PC-9 (cell line): Measurements from ENCODE around the gene TMEM271. TPM values are rescaled to one million over a fixed set of nuclear protein-coding genes. Genes with fewer than 3 reads are reported as not detected.

Source experiments
- BruUV-seq: library from RNA; stranded (reverse); fragments of 400-500 nt; replicated peaks from 2 replicates; lab custom pipeline; 2021; lab: Mats Ljungman, UMichigan
- CTCF ChIA-PET: fragments of 300-600 bp; sonication (Branson Sonifier 250); formaldehyde crosslinking; loops from one replicate; lab custom pipeline; 2022; ENCODE audit warnings: antibody characterized with exemption; lab: Charles Lee
- POLR2A ChIA-PET: fragments of 300-600 bp; sonication (Branson Sonifier 250); formaldehyde crosslinking; loops from one replicate; lab custom pipeline; 2022; ENCODE audit warnings: antibody characterized with exemption; ENCODE audit not compliant: unreplicated experiment; lab: Charles Lee
- DNase-seq, 2 experiments: peaks; one replicate each; pipeline versions ENCODE4 v3.0.0 to v3.0.0-alpha.2; 2015 to 2022; ENCODE audit warnings: mixed read lengths in 1 of 2
- H2AFZ ChIP-seq: fragments of 200-600 bp; sonication (generic); 2 replicates; pipeline ENCODE4 v1.8.1; 2017; ENCODE audit warnings: antibody characterized with exemption
- H3F3A ChIP-seq: fragments of 200-600 bp; sonication (generic); 2 replicates; pipeline ENCODE4 v1.8.1; 2017; ENCODE audit warnings: antibody characterized with exemption, mild to moderate bottlenecking, low read depth; ENCODE audit not compliant: insufficient read depth
- H3K27ac ChIP-seq: fragments of 200-600 bp; sonication (generic); 2 replicates; pipeline ENCODE4 v1.6.1; 2016; ENCODE audit warnings: mixed run types
- H3K27me3 ChIP-seq: fragments of 200-600 bp; sonication (generic); 2 replicates; pipeline ENCODE4 v1.6.1; 2016; ENCODE audit warnings: low read depth, mixed run types; ENCODE audit not compliant: insufficient read depth
- H3K36me3 ChIP-seq: fragments of 200-600 bp; sonication (generic); 2 replicates; pipeline ENCODE4 v1.6.1; 2016; ENCODE audit warnings: low read depth, mixed run types
- H3K4me1 ChIP-seq: fragments of 200-600 bp; sonication (generic); replicated peaks from 2 replicates; pipeline ENCODE4 v1.6.1; 2016; ENCODE audit warnings: mixed run types; ENCODE audit not compliant: insufficient read depth
- H3K4me2 ChIP-seq: fragments of 200-600 bp; sonication (generic); 2 replicates; pipeline ENCODE4 v1.6.1; 2017; ENCODE audit warnings: mixed run types
- H3K4me3 ChIP-seq: fragments of 200-600 bp; sonication (generic); 2 replicates; pipeline ENCODE4 v1.6.1; 2016; ENCODE audit warnings: mixed run types
- H3K79me2 ChIP-seq: fragments of 200-600 bp; sonication (generic); 2 replicates; pipeline ENCODE4 v1.6.1; 2017; ENCODE audit warnings: low read depth, mixed run types
- H3K9me2 ChIP-seq: fragments of 200-600 bp; sonication (generic); 2 replicates; pipeline ENCODE4 v1.8.1; 2017; ENCODE audit warnings: mild to moderate bottlenecking; ENCODE audit not compliant: insufficient read depth
- H3K9me3 ChIP-seq: fragments of 200-600 bp; sonication (generic); 2 replicates; pipeline ENCODE4 v1.8.1; 2016; ENCODE audit warnings: low read depth; ENCODE audit not compliant: insufficient read depth
- H4K20me1 ChIP-seq: fragments of 200-600 bp; sonication (generic); 2 replicates; pipeline ENCODE4 v1.8.1; 2017; ENCODE audit not compliant: insufficient read depth
- EZH2 ChIP-seq: fragments of 200-600 bp; sonication (generic); IDR thresholded peaks from 2 replicates; pipeline ENCODE4 v1.8.0; 2017; ENCODE audit warnings: antibody characterized with exemption, low read depth
- intact Hi-C: fragments of 100-400 bp; cut with micrococcal nuclease; formaldehyde crosslinking; loops from one replicate; pipeline ENCODE4 v1.10.0; 2022; ENCODE audit not compliant: unreplicated experiment
- total RNA-seq: library from RNA; stranded (reverse); gene quantifications from 2 replicates; pipeline ENCODE4 v1.2.3, GENCODE V29; 2021
- TF ChIP-seq, protein P1 (sequence below): fragments of 200-600 bp; sonication (generic); conservative IDR thresholded peaks from 2 replicates; pipeline ENCODE4 v1.6.1; 2017; ENCODE audit warnings: mixed run types, antibody characterized with exemption, mild to moderate bottlenecking, moderate library complexity

TMEM271 gene
- total RNA-seq, 1 experiment from 2014 or later: not detected

- BruUV-seq: no TSS peak
- ChIA-PET POLR2A (no interaction called here), CTCF (no interaction called here)
- no peaks in the 10 kb centered on the region for H3K9me3 ChIP-seq
- no peaks in the 10 kb centered on the region for H3K36me3 ChIP-seq
- H3K27ac ChIP-seq: no peak overlapping the region
- H3K9me2 ChIP-seq: no peaks in the 10 kb centered on the region
- no peak overlapping the region for H3K4me3 ChIP-seq
- no peak overlapping the region for H3K4me2 ChIP-seq
- no peaks in the 10 kb centered on the region for H3K79me2 ChIP-seq
- intact Hi-C loops: no loop called here
- peaks cover 79% of the 10 kb centered on the region for H3K27me3 ChIP-seq
- no peaks in the 10 kb centered on the region for H4K20me1 ChIP-seq
- no peak for TF ChIP-seq EZH2
- TF ChIP-seq, protein P1, sequence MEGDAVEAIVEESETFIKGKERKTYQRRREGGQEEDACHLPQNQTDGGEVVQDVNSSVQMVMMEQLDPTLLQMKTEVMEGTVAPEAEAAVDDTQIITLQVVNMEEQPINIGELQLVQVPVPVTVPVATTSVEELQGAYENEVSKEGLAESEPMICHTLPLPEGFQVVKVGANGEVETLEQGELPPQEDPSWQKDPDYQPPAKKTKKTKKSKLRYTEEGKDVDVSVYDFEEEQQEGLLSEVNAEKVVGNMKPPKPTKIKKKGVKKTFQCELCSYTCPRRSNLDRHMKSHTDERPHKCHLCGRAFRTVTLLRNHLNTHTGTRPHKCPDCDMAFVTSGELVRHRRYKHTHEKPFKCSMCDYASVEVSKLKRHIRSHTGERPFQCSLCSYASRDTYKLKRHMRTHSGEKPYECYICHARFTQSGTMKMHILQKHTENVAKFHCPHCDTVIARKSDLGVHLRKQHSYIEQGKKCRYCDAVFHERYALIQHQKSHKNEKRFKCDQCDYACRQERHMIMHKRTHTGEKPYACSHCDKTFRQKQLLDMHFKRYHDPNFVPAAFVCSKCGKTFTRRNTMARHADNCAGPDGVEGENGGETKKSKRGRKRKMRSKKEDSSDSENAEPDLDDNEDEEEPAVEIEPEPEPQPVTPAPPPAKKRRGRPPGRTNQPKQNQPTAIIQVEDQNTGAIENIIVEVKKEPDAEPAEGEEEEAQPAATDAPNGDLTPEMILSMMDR: no peak
- no peak overlapping the region for H2AFZ ChIP-seq
- DNase-seq: no peak
- no peaks in the 10 kb centered on the region for H3F3A ChIP-seq
- H3K4me1 ChIP-seq: peaks cover 9% of the 10 kb centered on the region
Measured at GRCh38 chr4:621296-622070, 45.4 kb upstream of the TMEM271 start.

DNA sequence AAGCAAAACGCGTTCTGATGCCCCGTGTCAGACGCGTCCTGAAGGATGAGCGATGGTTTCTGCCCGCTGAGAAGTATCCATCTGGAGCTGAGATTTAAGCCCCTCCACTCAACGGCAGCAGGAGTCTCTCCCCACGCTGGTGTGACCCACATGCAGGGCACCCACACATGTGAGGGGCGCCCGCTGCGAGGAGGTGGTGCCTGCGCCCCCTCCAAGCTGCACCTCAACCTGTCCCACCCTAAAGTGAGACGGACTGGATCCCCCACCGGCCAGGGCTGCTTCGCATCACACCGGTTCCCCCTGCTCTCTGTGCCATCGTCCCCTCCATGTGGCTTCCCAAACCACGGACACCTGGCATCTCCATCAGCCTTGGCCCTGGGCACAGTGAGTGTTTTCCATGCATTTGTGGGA lies 44.8 kb upstream of the TMEM271 start:
- H3F3A ChIP-seq: no peaks in the 10 kb centered on the region
- no peak overlapping the region for H3K27ac ChIP-seq
- no peak overlapping the region for H3K4me2 ChIP-seq
- H3K4me1 ChIP-seq: peaks cover 9% of the 10 kb centered on the region
- H4K20me1 ChIP-seq: no peaks in the 10 kb centered on the region
- CTCF ChIA-PET: no interaction called here
- POLR2A ChIA-PET: no interaction called here
- no peak for TF ChIP-seq EZH2
- TF ChIP-seq, protein P1: no peak
- H3K9me3 ChIP-seq: no peaks in the 10 kb centered on the region
- intact Hi-C loops: no loop called here
- DNase-seq: no peak
- no peaks in the 10 kb centered on the region for H3K9me2 ChIP-seq
- no peaks in the 10 kb centered on the region for H3K36me3 ChIP-seq
- H3K4me3 ChIP-seq: no peak overlapping the region
- peaks cover 73% of the 10 kb centered on the region for H3K27me3 ChIP-seq
- BruUV-seq: no TSS peak
- H2AFZ ChIP-seq: no peak overlapping the region
- no peaks in the 10 kb centered on the region for H3K79me2 ChIP-seq

DNA sequence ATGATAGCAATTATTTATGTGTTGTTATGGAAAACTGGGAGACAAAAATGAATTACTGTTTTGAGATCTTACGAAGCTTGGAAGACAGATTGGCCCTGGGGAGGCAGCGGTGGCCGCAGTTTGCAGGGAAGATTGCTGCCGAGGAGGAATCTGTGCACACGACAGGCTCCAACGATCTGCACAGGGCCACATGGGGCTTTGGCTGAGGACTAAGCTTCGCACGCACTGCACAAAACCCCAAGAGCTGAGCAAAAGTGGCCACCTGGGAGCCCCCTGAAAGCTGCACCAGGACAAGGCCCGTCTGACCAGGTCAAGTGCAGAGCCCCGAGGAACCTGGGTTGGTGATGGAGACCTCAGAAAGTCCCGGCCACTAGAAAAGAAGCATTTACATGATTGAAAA lies 44.1 kb upstream of the TMEM271 start:
- no peak overlapping the region for H3K27ac ChIP-seq
- no peak for DNase-seq
- ChIA-PET POLR2A (no interaction called here), CTCF (interaction anchor here (0.6 kb wide), 1 partner anchor 13 kb away, joined by 3 read pairs; no protein-coding TSS in a partner anchor)
- H3K79me2 ChIP-seq: no peaks in the 10 kb centered on the region
- intact Hi-C loops: no loop called here
- H3F3A ChIP-seq: no peaks in the 10 kb centered on the region
- peaks cover 9% of the 10 kb centered on the region for H3K4me1 ChIP-seq
- no TSS peak for BruUV-seq
- no peaks in the 10 kb centered on the region for H3K36me3 ChIP-seq
- H4K20me1 ChIP-seq: no peaks in the 10 kb centered on the region
- no peak overlapping the region for H3K4me2 ChIP-seq
- H3K27me3 ChIP-seq: peaks cover 68% of the 10 kb centered on the region
- TF ChIP-seq, protein P1: no peak
- no peak for TF ChIP-seq EZH2
- H3K9me2 ChIP-seq: no peaks in the 10 kb centered on the region
- no peak overlapping the region for H3K4me3 ChIP-seq
- H2AFZ ChIP-seq: no peak overlapping the region
- no peaks in the 10 kb centered on the region for H3K9me3 ChIP-seq
